GM13977 (cell line): Measurements from ENCODE around the gene WASF2.

Experiments
- DNase-seq: peaks from one replicate; pipeline ENCODE4 v3.0.0; 2012; ENCODE audit warnings: low spot score
- CTCF ChIP-seq: IDR thresholded peaks from 2 replicates; pipeline ENCODE4 v1.5.1; 2012; ENCODE audit warnings: mild to moderate bottlenecking, control low read depth; ENCODE audit not compliant: insufficient read depth; ENCODE audit errors: extremely low read depth, missing control alignments
- in situ Hi-C: fragments of 300-500 bp; cut with MboI; formaldehyde crosslinking; loops from one replicate; pipeline ENCODE4 v1.12.0; 2022; ENCODE audit warnings: low sequenced_read_pairs, low pct_unique_long_range_greater_than_20kb, mixed read lengths, inconsistent platforms; ENCODE audit not compliant: unreplicated experiment

WASF2 gene

GRCh38 chr1:27418326-27419185 lies 71.4 kb downstream of the WASF2 start:
- TF ChIP-seq CTCF, result no peak
- in situ Hi-C loops, result no loop called here
- DNase-seq, result peak; percentile 79

GRCh38 chr1:27417713-27418112 lies 72.3 kb downstream of the WASF2 start:
- no peak for DNase-seq
- in situ Hi-C loops, result no loop called here
- TF ChIP-seq CTCF, result no peak

GRCh38 chr1:27416387-27417111 lies 73.4 kb downstream of the WASF2 start:
- in situ Hi-C loops, result no loop called here
- peak; percentile 70 for TF ChIP-seq CTCF
- no peak for DNase-seq

- no peak for TF ChIP-seq CTCF
- in situ Hi-C loops, result no loop called here
- DNase-seq, result no peak
Observed at GRCh38 chr1:27414091-27414490, 75.9 kb downstream of the WASF2 start.

- no peak for DNase-seq
- in situ Hi-C loops, result no loop called here
- no peak for TF ChIP-seq CTCF
Observed at GRCh38 chr1:27413004-27413403, 77.0 kb downstream of the WASF2 start.

GRCh38 chr1:27412502-27412901 lies 77.5 kb downstream of the WASF2 start:
- no peak for TF ChIP-seq CTCF
- no peak for DNase-seq
- in situ Hi-C loops, result no loop called here
